Measurements from ENCODE around the gene MRAP2.
"Not testable (repeated sequence)": the region's sequence is repeated elsewhere in the genome, so short reads cannot be mapped to it uniquely, and the experiment has no call there.

MRAP2 gene

DNA sequence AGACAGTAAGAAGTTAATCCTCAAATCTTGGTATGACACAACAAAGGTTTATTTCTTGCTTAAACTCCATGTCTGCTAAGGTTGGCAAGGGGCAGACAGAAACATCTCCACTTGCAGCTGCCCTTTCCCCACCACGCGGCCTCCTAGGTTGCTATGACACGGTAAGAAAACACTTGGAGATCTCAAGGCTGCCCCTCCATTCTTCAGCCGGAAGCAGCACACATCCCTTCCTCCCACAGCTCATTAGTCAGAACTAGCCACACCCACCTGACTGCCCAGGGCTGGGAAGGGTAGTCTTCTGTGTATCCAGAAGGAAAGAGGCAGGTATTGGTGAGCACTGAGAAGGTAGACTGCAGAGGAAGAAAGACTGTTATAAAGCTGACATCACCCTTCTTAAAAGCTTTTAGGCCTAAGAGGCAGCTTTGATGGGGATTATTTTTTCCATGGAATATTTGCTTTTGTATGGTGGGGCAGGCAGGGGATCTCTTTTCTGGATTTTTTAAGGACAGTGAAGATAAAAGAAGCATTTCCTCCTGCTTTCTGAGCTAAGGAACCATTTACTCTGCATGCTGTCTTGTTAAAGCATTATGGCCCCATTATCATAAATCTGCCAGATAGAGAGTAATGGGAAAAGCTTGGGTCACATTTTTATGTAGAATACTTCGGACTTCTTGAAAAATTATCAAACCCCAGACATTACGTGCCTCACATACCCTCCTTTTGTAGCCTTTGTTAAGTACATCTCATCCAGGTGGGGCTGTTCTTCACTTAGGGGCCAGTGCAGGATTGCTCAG is 41.6 kb downstream of the MRAP2 start:
- peak overlapping the region; percentile 22 for H3K4me3 ChIP-seq (ENCODE audit: low read length)
- peak; percentile 91 for DNase-seq (ENCODE audit: low read depth)
- TF ChIP-seq CTCF (conservative IDR thresholded peaks at IDR 0.05; ENCODE audit: low read depth, low read length) = no peak

DNA sequence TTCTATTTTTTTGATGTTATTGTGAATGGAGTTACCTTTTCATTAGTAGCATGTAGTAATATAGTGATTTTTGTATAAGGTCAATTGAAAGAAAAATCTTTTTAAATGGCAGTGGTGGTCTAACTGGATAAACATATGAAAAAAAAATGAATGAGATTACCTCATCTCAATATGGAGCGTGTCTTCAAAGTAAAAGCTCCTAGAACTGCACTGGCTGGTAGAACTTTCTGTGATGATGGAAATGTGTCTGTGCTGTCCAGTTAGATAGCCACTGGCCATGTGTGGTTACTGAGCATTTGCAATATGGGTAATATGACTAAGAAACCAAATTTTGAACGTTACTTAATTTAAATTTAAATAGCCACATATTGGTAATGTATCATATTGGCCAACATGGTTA is 44.1 kb downstream of the MRAP2 start:
- H3K4me3 ChIP-seq (ENCODE audit: low read length) = no peak overlapping the region
- TF ChIP-seq CTCF (conservative IDR thresholded peaks at IDR 0.05; ENCODE audit: low read depth, low read length) = no peak
- no peak for DNase-seq (ENCODE audit: low read depth)

DNA sequence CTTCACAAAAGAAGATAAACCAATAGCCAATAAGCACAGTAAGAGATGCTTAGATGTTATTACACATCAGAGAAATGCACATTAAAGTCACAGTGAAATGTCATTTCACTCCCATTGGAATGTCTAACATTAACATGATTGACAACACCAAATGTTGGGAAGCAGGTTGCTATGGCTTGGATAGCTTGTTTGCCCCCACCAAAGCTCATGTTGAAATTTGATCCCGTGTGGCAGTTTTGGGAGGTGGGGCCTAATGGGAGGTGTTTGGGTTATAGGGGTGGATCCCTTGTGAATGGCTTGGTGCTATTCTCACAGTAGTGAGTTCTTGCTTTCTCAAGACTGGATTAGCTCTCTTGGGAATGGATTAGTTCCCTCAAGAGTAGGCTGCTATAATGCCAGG is 44.8 kb downstream of the MRAP2 start:
- DNase-seq (ENCODE audit: low read depth) = no peak
- no peak overlapping the region for H3K4me3 ChIP-seq (ENCODE audit: low read length)
- no peak for TF ChIP-seq CTCF (conservative IDR thresholded peaks at IDR 0.05; ENCODE audit: low read depth, low read length)

GRCh38 chr6:84081222-84081621 is 47.6 kb downstream of the MRAP2 start:
- DNase-seq (ENCODE audit: low read depth) = no peak
- TF ChIP-seq CTCF (conservative IDR thresholded peaks at IDR 0.05; ENCODE audit: low read depth, low read length) = no peak
- no peak overlapping the region for H3K4me3 ChIP-seq (ENCODE audit: low read length)

GRCh38 chr6:84082689-84083265 is 49.2 kb downstream of the MRAP2 start:
- DNase-seq (ENCODE audit: low read depth) = no peak
- H3K4me3 ChIP-seq (ENCODE audit: low read length) = no peak overlapping the region
- no peak for TF ChIP-seq CTCF (conservative IDR thresholded peaks at IDR 0.05; ENCODE audit: low read depth, low read length)

- not testable (repeated sequence) for DNase-seq (ENCODE audit: low read depth); H3K4me3 ChIP-seq (ENCODE audit: low read length)
Measured at GRCh38 chr6:84084705-84085104, 51.1 kb downstream of the MRAP2 start.

DNA sequence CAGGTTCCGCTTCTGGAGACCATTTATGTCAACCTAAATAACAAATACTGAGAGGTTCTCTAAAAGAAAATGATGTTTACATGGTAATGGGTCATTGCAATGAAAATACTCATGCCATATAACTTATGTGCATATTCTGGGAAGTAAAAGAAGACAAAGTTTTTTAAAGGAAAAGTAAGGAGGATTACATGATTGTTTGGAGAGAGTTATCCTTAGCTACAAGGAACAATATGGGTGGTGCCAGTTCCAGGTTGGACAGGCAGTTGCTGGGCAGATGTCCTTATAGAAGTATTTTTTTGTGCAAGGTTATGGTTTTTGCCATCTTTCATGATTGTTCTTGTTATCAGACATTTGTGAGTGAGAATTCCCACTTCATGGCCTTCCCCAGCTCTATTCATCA is 52.5 kb downstream of the MRAP2 start:
- H3K4me3 ChIP-seq (ENCODE audit: low read length) = no peak overlapping the region
- no peak for DNase-seq (ENCODE audit: low read depth)
- TF ChIP-seq CTCF (conservative IDR thresholded peaks at IDR 0.05; ENCODE audit: low read depth, low read length) = no peak
